Endothelial cell of umbilical vein (primary cell): ENCODE data around the gene TPRA1. TPM values are rescaled to one million over a fixed set of nuclear protein-coding genes. Genes with fewer than 3 reads are reported as not detected.

Experiments
- BruUV-seq: library from RNA; stranded (reverse); fragments of 400-500 nt; replicated peaks from 2 replicates; lab custom pipeline; 2021; lab: Mats Ljungman, UMichigan
- CTCF ChIA-PET: fragments of 300-600, 350-600 bp; sonication (Branson Sonifier 250); formaldehyde crosslinking; loops from one replicate; lab custom pipeline; 2021; ENCODE audit warnings: antibody characterized with exemption, inconsistent platforms; lab: Charles Lee
- POLR2A ChIA-PET: fragments of 300-600, 350-600 bp; sonication (Branson Sonifier 250); formaldehyde crosslinking; loops from one replicate; lab custom pipeline; 2021; ENCODE audit warnings: antibody characterized with exemption, inconsistent platforms; lab: Charles Lee
- DNase-seq: peaks from one replicate; pipeline ENCODE4 v3.0.0-alpha.2; 2011; ENCODE audit warnings: low read depth, low spot score
- FAIRE-seq: peaks from 2 replicates; lab custom pipeline; 2011; peaks lifted over from hg19 to GRCh38; lab: Jason Lieb, UNC
- H2AFZ ChIP-seq: 2 replicates; pipeline ENCODE4 v1.6.0; 2012; ENCODE audit warnings: low read depth, low read length, control low read depth, inconsistent platforms
- H3K27ac ChIP-seq: 2 replicates; pipeline ENCODE4 v1.5.1; 2011; ENCODE audit warnings: low read depth, mild to moderate bottlenecking, control low read depth, low read length, moderate library complexity; ENCODE audit not compliant: insufficient read depth
- H3K27me3 ChIP-seq, 2 experiments: 2 replicates each; pipeline versions ENCODE4 v1.6.0 to v1.6.1; 2011; ENCODE audit warnings: low read length in 2 of 2, mixed read lengths in 1 of 2; ENCODE audit not compliant: control insufficient read depth in 2 of 2, insufficient read depth in 2 of 2
- H3K36me3 ChIP-seq, 2 experiments: 2 replicates in 1 of 2; 3 replicates in 1 of 2; pipeline ENCODE4 v1.5.1; 2011; ENCODE audit warnings: low read length in 2 of 2, mild to moderate bottlenecking in 1 of 2, moderate library complexity in 1 of 2; ENCODE audit not compliant: control insufficient read depth in 2 of 2, insufficient read depth in 2 of 2; ENCODE audit errors: extremely low read depth in 1 of 2
- H3K4me1 ChIP-seq: 3 replicates; pipeline ENCODE4 v1.5.1; 2011; ENCODE audit warnings: mild to moderate bottlenecking, low read length; ENCODE audit not compliant: control insufficient read depth, insufficient read depth; ENCODE audit errors: extremely low read depth
- H3K4me2 ChIP-seq: 2 replicates; pipeline ENCODE4 v1.6.1; 2011; ENCODE audit warnings: low read length, control low read depth, mixed read lengths; ENCODE audit not compliant: insufficient read depth
- H3K4me3 ChIP-seq, 3 experiments: fragments of 200-600 bp in 1 of 3; sonication (generic), shearing (Covaris generic) in 1 of 3; replicated peaks in 1 of 3; 2 replicates each; pipeline ENCODE4 v1.5.1; 2011 to 2016; ENCODE audit warnings: control low read depth in 3 of 3, low read length in 3 of 3, mild to moderate bottlenecking in 2 of 3, inconsistent platforms in 1 of 3, low read depth in 1 of 3, moderate library complexity in 1 of 3; ENCODE audit not compliant: insufficient read depth in 1 of 3
- H3K79me2 ChIP-seq: 2 replicates; pipeline ENCODE4 v1.6.0; 2012; ENCODE audit warnings: low read length, inconsistent platforms; ENCODE audit not compliant: control insufficient read depth, insufficient read depth
- H3K9ac ChIP-seq: replicated peaks from 2 replicates; pipeline ENCODE3; 2011; ENCODE audit warnings: low read length, control low read depth; ENCODE audit not compliant: insufficient read depth; ENCODE audit errors: extremely low read depth
- H3K9me1 ChIP-seq: replicated peaks from 3 replicates; pipeline ENCODE4 v1.6.0; 2011; ENCODE audit warnings: mild to moderate bottlenecking, low read length; ENCODE audit not compliant: control insufficient read depth, insufficient read depth; ENCODE audit errors: extremely low read depth
- H3K9me3 ChIP-seq: replicated peaks from 2 replicates; pipeline ENCODE4 v1.5.1; 2012; ENCODE audit warnings: low read length, inconsistent platforms; ENCODE audit not compliant: control insufficient read depth, insufficient read depth
- H4K20me1 ChIP-seq: replicated peaks from 2 replicates; pipeline ENCODE3; 2011; ENCODE audit warnings: mild to moderate bottlenecking, low read length; ENCODE audit not compliant: control insufficient read depth, insufficient read depth; ENCODE audit errors: extremely low read depth
- CTCF ChIP-seq, 2 donors: IDR thresholded peaks; 1 replicate in 1 of 2; 2 replicates in 1 of 2; pipeline ENCODE4 v1.5.1; 2011; ENCODE audit warnings: low read length in 2 of 2, mild to moderate bottlenecking in 2 of 2, moderate library complexity in 2 of 2, control low read depth in 1 of 2, inconsistent platforms in 1 of 2, low read depth in 1 of 2; ENCODE audit not compliant: insufficient read depth in 1 of 2; ENCODE audit errors: extremely low read depth in 1 of 2
- EZH2 ChIP-seq: IDR thresholded peaks from 2 replicates; pipeline ENCODE4 v1.6.1; 2012; ENCODE audit warnings: borderline replicate concordance, low read depth, mild to moderate bottlenecking, moderate library complexity, low read length, inconsistent platforms; ENCODE audit not compliant: severe bottlenecking
- MYC ChIP-seq: IDR thresholded peaks from one replicate; pipeline ENCODE4 v1.6.1; 2011; ENCODE audit warnings: mild to moderate bottlenecking, low read depth, low read length
- POLR2A ChIP-seq: IDR thresholded peaks from 2 replicates; pipeline ENCODE4 v1.6.1; 2012; ENCODE audit warnings: low read depth, mild to moderate bottlenecking, control low read depth, low read length
- dilution Hi-C: fragments of 300-500 bp; cut with MboI; formaldehyde crosslinking; loops from one replicate; pipeline ENCODE4 v1.15.0; 2019; ENCODE audit warnings: low sequenced_read_pairs; ENCODE audit not compliant: extremely low pct_ligation_motif_present
- intact Hi-C: fragments of 100-400 bp; cut with micrococcal nuclease; formaldehyde crosslinking; loops from one replicate; pipeline ENCODE4 v1.10.0; 2022
- polyA plus RNA-seq, 4 experiments: library from polyadenylated mRNA; depleted of rRNA in 3 of 4; stranded (reverse) in 3 of 4; unstranded in 1 of 4; fragments of >200 nt; gene quantifications; 2 replicates each; pipeline versions ENCODE4 v1.2.1 to v1.2.3, GENCODE V29; 2011 to 2012; ENCODE audit warnings: missing spikeins in 1 of 4
- total RNA-seq: library from RNA; stranded (reverse); gene quantifications from 2 replicates; pipeline ENCODE4 v1.2.3, GENCODE V29; 2021

TPRA1 gene
- total and polyA plus RNA-seq, 2 donors (not counting 3 experiments of a cell fraction or from before 2014, with no cell fraction given), result 34.3 to 58.0 TPM

- ChIA-PET POLR2A (no interaction called here), CTCF (interaction anchor here (0.8 kb wide), 1 partner anchor 18 kb away, joined by 4 read pairs; no protein-coding TSS in a partner anchor)
- Histone ChIP-seq H3K36me3 (no peaks in the 10 kb centered on the region), H2AFZ (no peak overlapping the region), H3K79me2 (no peaks in the 10 kb centered on the region), H3K9ac (no peak overlapping the region), H3K4me2 (no peak overlapping the region), H3K9me3 (no peaks in the 10 kb centered on the region), H3K4me1 (peaks cover 3% of the 10 kb centered on the region), H3K9me1 (no peaks in the 10 kb centered on the region), H4K20me1 (no peaks in the 10 kb centered on the region), H3K4me3 (no peak overlapping the region), H3K27ac (no peak overlapping the region), H3K27me3 (peaks cover 5% of the 10 kb centered on the region in 2 experiments)
- FAIRE-seq, result no peak
- no peak for TF ChIP-seq MYC
- peak in 1 of 2 donors; percentile 8 for TF ChIP-seq CTCF (IDR thresholded peaks at IDR 0.05; ENCODE audit: extremely low read depth in 1 of 2, insufficient read depth in 1 of 2, low read depth in 1 of 2, low read length in 2 of 2)
- no peak for DNase-seq
- no TSS peak for BruUV-seq
- intact Hi-C loops (no loop called here), dilution Hi-C loops (no loop called here)
Observed at GRCh38 chr3:127556565-127556964, 34.0 kb downstream of the TPRA1 start.

- H3K9me1 ChIP-seq, result no peaks in the 10 kb centered on the region
- ChIA-PET CTCF (interaction anchor here (0.9 to 2.1 kb wide), 2 partner anchors 11 to 20 kb away, joined by 3 to 7 read pairs; no protein-coding TSS in a partner anchor), POLR2A (no interaction called here)
Observed at GRCh38 chr3:127555108-127555507, 35.4 kb downstream of the TPRA1 start.

More at GRCh38 chr3:127555108-127555507, 35.4 kb downstream of the TPRA1 start:
- Histone ChIP-seq H3K4me3 (no peak overlapping the region), H3K4me1 (peaks cover under 1% of the 10 kb centered on the region), H3K27ac (no peak overlapping the region), H3K27me3 (peaks cover 5 to 7% of the 10 kb centered on the region in 2 experiments), H3K79me2 (no peaks in the 10 kb centered on the region), H2AFZ (no peak overlapping the region), H3K4me2 (no peak overlapping the region), H3K36me3 (no peaks in the 10 kb centered on the region), H3K9ac (no peak overlapping the region), H4K20me1 (no peaks in the 10 kb centered on the region), H3K9me3 (no peaks in the 10 kb centered on the region)
- DNase-seq (no peak), FAIRE-seq (no peak)
- dilution Hi-C loops (no loop called here), intact Hi-C loops (no loop called here)
- TF ChIP-seq POLR2A (no peak), CTCF (IDR thresholded peaks at IDR 0.05; ENCODE audit: extremely low read depth in 1 of 2, insufficient read depth in 1 of 2, low read depth in 1 of 2, low read length in 2 of 2) (no peak), EZH2 (no peak), MYC (no peak)
- BruUV-seq, result no TSS peak
